Activated naive CD4-positive, alpha-beta T cell treated with anti-CD3 and anti-CD28 coated beads, Interleukin-2, amount 50 U/mL, for 24 hours (primary cell): ENCODE data around the gene DUSP7.

Experiments used
- H3K27ac Mint-ChIP-seq: one replicate; pipeline ENCODE4 v1.8.0; 2021; ENCODE audit warnings: mild to moderate bottlenecking, mixed read lengths
- H3K27me3 Mint-ChIP-seq: one replicate; pipeline ENCODE4 v1.8.0; 2021; ENCODE audit warnings: mixed read lengths
- H3K36me3 Mint-ChIP-seq: one replicate; pipeline ENCODE4 v1.8.0; 2021; ENCODE audit warnings: mixed read lengths
- H3K4me1 Mint-ChIP-seq: one replicate; pipeline ENCODE4 v1.8.0; 2021; ENCODE audit warnings: mixed read lengths
- H3K4me3 Mint-ChIP-seq: one replicate; pipeline ENCODE4 v1.8.0; 2021; ENCODE audit warnings: mild to moderate bottlenecking, mixed read lengths
- H3K9me3 Mint-ChIP-seq: one replicate; pipeline ENCODE4 v1.8.0; 2021; ENCODE audit warnings: mixed read lengths

Gene DUSP7

GRCh38 chr3:52062505-52062904 lies 6.1 kb upstream of the DUSP7 start:
- Mint-ChIP-seq H3K9me3 (no peaks in the 10 kb centered on the region), H3K4me1 (peaks cover 2% of the 10 kb centered on the region), H3K27ac (no peak overlapping the region), H3K27me3 (no peaks in the 10 kb centered on the region), H3K36me3 (no peaks in the 10 kb centered on the region), H3K4me3 (no peak overlapping the region)

- H3K9me3 Mint-ChIP-seq: no peaks in the 10 kb centered on the region
- no peaks in the 10 kb centered on the region for H3K27me3 Mint-ChIP-seq
- H3K27ac Mint-ChIP-seq: no peak overlapping the region
- no peaks in the 10 kb centered on the region for H3K36me3 Mint-ChIP-seq
- H3K4me1 Mint-ChIP-seq: peaks cover 3% of the 10 kb centered on the region
- no peak overlapping the region for H3K4me3 Mint-ChIP-seq
These were observed 4.9 kb upstream of the DUSP7 start for GRCh38 chr3:52061121-52061910.

DNA sequence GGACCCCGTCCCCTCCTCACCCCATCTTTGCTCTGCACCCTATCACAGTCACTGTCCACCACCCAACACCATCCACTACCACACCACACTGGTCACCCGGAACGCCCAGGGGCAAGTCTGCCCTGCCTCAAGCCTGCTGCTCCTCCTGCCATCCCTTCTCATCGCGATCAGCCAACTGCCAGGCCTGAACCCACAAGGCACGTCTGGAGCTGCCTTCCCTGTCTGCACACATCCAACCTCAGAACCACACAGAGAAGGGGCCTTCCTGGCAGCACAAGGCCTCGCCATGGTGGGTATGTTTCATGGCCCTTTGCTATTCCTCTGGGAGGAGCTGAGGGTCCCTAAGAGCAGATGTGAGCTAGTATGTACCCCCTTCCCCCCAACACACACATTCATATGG lies 3.4 kb upstream of the DUSP7 start:
- no peaks in the 10 kb centered on the region for H3K36me3 Mint-ChIP-seq
- H3K4me3 Mint-ChIP-seq: no peak overlapping the region
- H3K27ac Mint-ChIP-seq: peak overlapping the region; percentile 65
- no peaks in the 10 kb centered on the region for H3K9me3 Mint-ChIP-seq
- H3K27me3 Mint-ChIP-seq: no peaks in the 10 kb centered on the region
- peaks cover 4% of the 10 kb centered on the region for H3K4me1 Mint-ChIP-seq

- H3K4me1 Mint-ChIP-seq: peaks cover 22% of the 10 kb centered on the region
- H3K27me3 Mint-ChIP-seq: no peaks in the 10 kb centered on the region
- peak overlapping the region; percentile 51 for H3K27ac Mint-ChIP-seq
- H3K36me3 Mint-ChIP-seq: peaks cover 6% of the 10 kb centered on the region
- H3K9me3 Mint-ChIP-seq: no peaks in the 10 kb centered on the region
- H3K4me3 Mint-ChIP-seq: peak overlapping the region; percentile 44
These were observed 1.6 kb upstream of the DUSP7 start for GRCh38 chr3:52057812-52058495.

- Mint-ChIP-seq H3K36me3 (peaks cover 6% of the 10 kb centered on the region), H3K27me3 (no peaks in the 10 kb centered on the region), H3K27ac (peak overlapping the region; percentile 88), H3K9me3 (no peaks in the 10 kb centered on the region), H3K4me1 (peaks cover 30% of the 10 kb centered on the region), H3K4me3 (peak overlapping the region; percentile 88)
These were observed 819 bp upstream of the DUSP7 start for GRCh38 chr3:52056968-52057811.

GRCh38 chr3:52055537-52056351 lies 627 bp downstream of the DUSP7 start:
- no peaks in the 10 kb centered on the region for H3K9me3 Mint-ChIP-seq
- H3K4me1 Mint-ChIP-seq: peaks cover 44% of the 10 kb centered on the region

GRCh38 chr3:52054661-52055511 lies 1.5 kb downstream of the DUSP7 start:
- peak overlapping the region; percentile 90 for H3K4me3 Mint-ChIP-seq
- no peaks in the 10 kb centered on the region for H3K9me3 Mint-ChIP-seq
- no peaks in the 10 kb centered on the region for H3K27me3 Mint-ChIP-seq
- H3K27ac Mint-ChIP-seq: peak overlapping the region; percentile 76
- H3K4me1 Mint-ChIP-seq: peaks cover 52% of the 10 kb centered on the region
- H3K36me3 Mint-ChIP-seq: peaks cover 13% of the 10 kb centered on the region

More at GRCh38 chr3:52055537-52056351, 627 bp downstream of the DUSP7 start:
- Mint-ChIP-seq H3K36me3 (peaks cover 11% of the 10 kb centered on the region), H3K27ac (peak overlapping the region; percentile 89), H3K4me3 (peak overlapping the region; percentile 90), H3K27me3 (no peaks in the 10 kb centered on the region)

GRCh38 chr3:52053307-52054304 lies 2.8 kb downstream of the DUSP7 start:
- H3K36me3 Mint-ChIP-seq: peaks cover 13% of the 10 kb centered on the region
- H3K4me1 Mint-ChIP-seq: peaks cover 63% of the 10 kb centered on the region
- peak overlapping the region; percentile 87 for H3K4me3 Mint-ChIP-seq
- peak overlapping the region; percentile 82 for H3K27ac Mint-ChIP-seq
- H3K27me3 Mint-ChIP-seq: no peaks in the 10 kb centered on the region
- no peaks in the 10 kb centered on the region for H3K9me3 Mint-ChIP-seq

- Mint-ChIP-seq H3K4me3 (peak overlapping the region; percentile 87), H3K27me3 (no peaks in the 10 kb centered on the region), H3K36me3 (peaks cover 13% of the 10 kb centered on the region), H3K9me3 (no peaks in the 10 kb centered on the region), H3K4me1 (peaks cover 69% of the 10 kb centered on the region), H3K27ac (peak overlapping the region; percentile 95)
These were observed 3.5 kb downstream of the DUSP7 start for GRCh38 chr3:52052831-52053306.

- Mint-ChIP-seq H3K9me3 (no peaks in the 10 kb centered on the region), H3K4me1 (peaks cover 70% of the 10 kb centered on the region), H3K4me3 (peak overlapping the region; percentile 87)
These were observed 4.9 kb downstream of the DUSP7 start for GRCh38 chr3:52051444-52051843.

GRCh38 chr3:52050571-52050970 lies 5.8 kb downstream of the DUSP7 start:
- Mint-ChIP-seq H3K27ac (peak overlapping the region; percentile 43), H3K36me3 (peaks cover 13% of the 10 kb centered on the region), H3K4me3 (no peak overlapping the region), H3K27me3 (no peaks in the 10 kb centered on the region), H3K4me1 (peaks cover 76% of the 10 kb centered on the region), H3K9me3 (no peaks in the 10 kb centered on the region)

More at GRCh38 chr3:52051444-52051843, 4.9 kb downstream of the DUSP7 start:
- Mint-ChIP-seq H3K27ac (no peak overlapping the region), H3K36me3 (peaks cover 13% of the 10 kb centered on the region), H3K27me3 (no peaks in the 10 kb centered on the region)

DNA sequence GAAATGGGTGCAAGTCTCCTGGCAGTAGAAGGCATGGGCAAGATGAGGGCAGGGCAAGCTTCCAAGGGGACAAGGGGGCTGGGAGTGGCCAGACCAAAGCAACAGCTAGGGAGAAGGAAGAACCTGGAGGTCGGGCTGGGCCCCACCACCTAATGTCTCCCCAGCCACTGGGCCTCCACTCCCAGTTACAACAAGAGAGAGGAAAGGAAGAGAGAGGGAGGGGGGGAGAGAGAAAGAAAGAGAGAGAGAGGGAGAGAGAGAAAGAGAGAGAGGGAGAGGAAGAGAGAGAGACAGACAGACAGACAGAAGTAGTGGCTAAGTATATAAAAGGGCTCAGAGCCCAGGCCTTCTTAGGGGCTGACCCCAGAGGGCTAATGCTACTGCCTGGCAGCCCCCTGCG lies 6.9 kb downstream of the DUSP7 start:
- no peak overlapping the region for H3K4me3 Mint-ChIP-seq
- no peaks in the 10 kb centered on the region for H3K9me3 Mint-ChIP-seq
- peaks cover 78% of the 10 kb centered on the region for H3K4me1 Mint-ChIP-seq
- H3K27ac Mint-ChIP-seq: peak overlapping the region; percentile 51
- peaks cover 13% of the 10 kb centered on the region for H3K36me3 Mint-ChIP-seq
- no peaks in the 10 kb centered on the region for H3K27me3 Mint-ChIP-seq

GRCh38 chr3:52047295-52047960 lies 8.9 kb downstream of the DUSP7 start:
- Mint-ChIP-seq H3K36me3 (peaks cover 7% of the 10 kb centered on the region), H3K4me3 (no peak overlapping the region), H3K4me1 (peaks cover 62% of the 10 kb centered on the region), H3K9me3 (no peaks in the 10 kb centered on the region), H3K27me3 (no peaks in the 10 kb centered on the region), H3K27ac (no peak overlapping the region)
